Prostate gland (tissue), 2 donors: ENCODE measurements around the gene S100A1. TPM values are rescaled to one million over a fixed set of nuclear protein-coding genes. Genes with fewer than 3 reads are reported as not detected.
"Not testable (repeated sequence)": the region's sequence is repeated elsewhere in the genome, so short reads cannot be mapped to it uniquely, and the experiment has no call there.

Source experiments
- DNase-seq: peaks from one replicate; pipeline ENCODE4 v3.0.0-alpha.2; 2019; ENCODE audit warnings: low spot score
- H3K27ac ChIP-seq, 2 donors: fragments of 200-600 bp; sonication (generic); 2 replicates each; pipeline ENCODE4 v1.5.1; 2017 to 2019
- H3K27me3 ChIP-seq: fragments of 200-600 bp; sonication (generic); replicated peaks from 2 replicates; pipeline ENCODE4 v1.5.1; 2019; ENCODE audit not compliant: insufficient read depth
- H3K36me3 ChIP-seq, 2 donors: fragments of 200-600 bp; sonication (generic); 1 replicate in 1 of 2; 2 replicates in 1 of 2; pipeline versions ENCODE4 v1.5.1 to v1.8.1; 2017 to 2019
- H3K4me1 ChIP-seq: fragments of 200-600 bp; sonication (generic); replicated peaks from 2 replicates; pipeline ENCODE4 v1.5.1; 2019
- H3K4me3 ChIP-seq, 2 donors: fragments of 200-600 bp; sonication (generic); 2 replicates each; pipeline ENCODE4 v1.5.1; 2017 to 2019
- H3K9me3 ChIP-seq: fragments of 200-600 bp; sonication (generic); 2 replicates; pipeline ENCODE4 v1.5.1; 2017
- POLR2A ChIP-seq: fragments of 450-650 bp; IDR thresholded peaks from one replicate; pipeline ENCODE4 v1.6.1; 2016; ENCODE audit warnings: antibody characterized with exemption, mild to moderate bottlenecking
- POLR2AphosphoS5 ChIP-seq: sonication (generic); formaldehyde crosslinking; IDR thresholded peaks from one replicate; pipeline ENCODE4 v1.6.1; 2017; ENCODE audit warnings: antibody characterized with exemption
- WGBS: methylation state at CpG from one replicate; pipeline ENCODE4 v1.1.5; 2018; 5-methylcytosine and 5-hydroxymethylcytosine counted together
- intact Hi-C: fragments of 100-400 bp; cut with DNase I; formaldehyde crosslinking; loops from one replicate; pipeline ENCODE4 v1.14.2; 2022
- total RNA-seq, 2 donors: library from RNA; depleted of rRNA; stranded (reverse); fragments of >200 nt; gene quantifications; one replicate each; pipeline ENCODE4 v1.1.0, GENCODE V29; 2016
- TF ChIP-seq, protein P1 (sequence below), 4 experiments: fragments of 200-600 bp in 2 of 4; fragments of 450-650 bp in 2 of 4; sonication (generic) in 2 of 4; IDR thresholded peaks; 1 replicate in 3 of 4; 2 replicates in 1 of 4; pipeline ENCODE4 v1.5.1; 2016 to 2019; ENCODE audit warnings: antibody characterized with exemption in 4 of 4, mild to moderate bottlenecking in 2 of 4, moderate library complexity in 2 of 4

The S100A1 gene
- 10 to 100 TPM in 1 of 2 donors, 1 to 10 TPM in 1; 9.1 to 10.7 TPM for total RNA-seq

DNA sequence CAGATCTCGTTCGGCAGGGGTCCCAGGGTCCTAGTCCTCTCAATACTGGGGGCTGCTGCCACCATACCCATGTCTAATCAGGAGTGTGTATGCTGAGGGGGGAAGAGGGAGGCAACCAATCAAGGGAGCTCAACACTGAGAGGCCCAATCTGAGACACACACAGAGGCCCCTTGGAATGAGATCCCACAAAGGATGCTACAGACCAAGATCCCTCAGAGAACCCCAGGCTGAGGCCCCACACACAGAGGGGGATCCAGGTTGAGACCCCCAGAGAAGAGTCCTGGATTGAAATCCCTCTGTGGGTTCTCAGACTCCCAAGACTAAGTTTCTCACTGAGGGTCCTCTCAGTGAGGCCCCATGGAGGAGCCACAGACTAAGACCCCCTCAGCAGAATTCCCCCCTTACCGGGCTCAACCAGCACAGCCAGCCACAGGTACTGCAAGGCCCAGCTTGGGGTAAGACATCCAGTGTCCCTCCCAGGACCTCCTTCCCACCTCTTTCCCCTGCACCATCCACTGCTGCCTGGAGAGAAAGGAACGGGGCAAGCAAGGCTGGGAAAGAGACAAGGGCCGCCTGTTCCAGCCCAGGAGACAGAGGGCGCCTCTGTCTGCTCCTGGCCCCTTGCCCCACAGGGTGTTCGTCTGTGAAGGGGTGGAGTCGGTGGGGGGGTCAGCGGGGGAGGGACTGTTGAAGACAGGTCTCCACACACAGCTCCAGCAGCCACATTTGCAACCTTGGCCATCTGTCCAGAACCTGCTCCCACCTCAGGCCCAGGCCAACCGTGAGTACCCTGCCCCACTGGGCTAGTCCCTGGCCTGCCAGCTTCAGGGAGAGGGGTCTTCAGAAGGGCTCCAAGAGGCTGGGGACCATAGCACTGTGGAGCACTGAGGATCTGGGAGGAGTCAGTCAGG is at the start of gene S100A1:
Gene S100A1, plus strand, starts transcription at position 720 of the 912 bp plus-strand sequence. CDS start 2,088 bp downstream, outside the sequence.
- peaks cover 5% of the 10 kb centered on the region for H3K4me1 ChIP-seq

GRCh38 chr1:153578490-153578889 is 49.7 kb upstream of the S100A1 start:
- no peak for DNase-seq
- TF ChIP-seq POLR2AphosphoS5 (no peak), POLR2A (no peak)
- TF ChIP-seq, protein P1, sequence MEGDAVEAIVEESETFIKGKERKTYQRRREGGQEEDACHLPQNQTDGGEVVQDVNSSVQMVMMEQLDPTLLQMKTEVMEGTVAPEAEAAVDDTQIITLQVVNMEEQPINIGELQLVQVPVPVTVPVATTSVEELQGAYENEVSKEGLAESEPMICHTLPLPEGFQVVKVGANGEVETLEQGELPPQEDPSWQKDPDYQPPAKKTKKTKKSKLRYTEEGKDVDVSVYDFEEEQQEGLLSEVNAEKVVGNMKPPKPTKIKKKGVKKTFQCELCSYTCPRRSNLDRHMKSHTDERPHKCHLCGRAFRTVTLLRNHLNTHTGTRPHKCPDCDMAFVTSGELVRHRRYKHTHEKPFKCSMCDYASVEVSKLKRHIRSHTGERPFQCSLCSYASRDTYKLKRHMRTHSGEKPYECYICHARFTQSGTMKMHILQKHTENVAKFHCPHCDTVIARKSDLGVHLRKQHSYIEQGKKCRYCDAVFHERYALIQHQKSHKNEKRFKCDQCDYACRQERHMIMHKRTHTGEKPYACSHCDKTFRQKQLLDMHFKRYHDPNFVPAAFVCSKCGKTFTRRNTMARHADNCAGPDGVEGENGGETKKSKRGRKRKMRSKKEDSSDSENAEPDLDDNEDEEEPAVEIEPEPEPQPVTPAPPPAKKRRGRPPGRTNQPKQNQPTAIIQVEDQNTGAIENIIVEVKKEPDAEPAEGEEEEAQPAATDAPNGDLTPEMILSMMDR (IDR thresholded peaks at IDR 0.05): no peak
- Histone ChIP-seq H3K4me3 (no peak overlapping the region), H3K36me3 (no peaks in the 10 kb centered on the region), H3K27ac (no peak overlapping the region), H3K4me1 (no peaks in the 10 kb centered on the region), H3K9me3 (no peaks in the 10 kb centered on the region), H3K27me3 (no peaks in the 10 kb centered on the region)
- intact Hi-C loops: no loop called here

More for the DNA sequence above, at the start of gene S100A1:
- Histone ChIP-seq H3K36me3 (no peaks in the 10 kb centered on the region), H3K4me3 (peak within 1 kb of the TSS; percentile 37 to 45), H3K27ac (peak within 1 kb of the TSS; percentile 84), H3K9me3 (no peaks in the 10 kb centered on the region), H3K27me3 (no peaks in the 10 kb centered on the region)
- intact Hi-C loops: loop anchor here (5.0 kb wide), 1 partner anchor 56 kb away; no protein-coding TSS in a partner anchor
- 65% methylated on average over 10 of the region's 10 CpGs for WGBS
- DNase-seq: no peak
- TF ChIP-seq, protein P1 (IDR thresholded peaks at IDR 0.05): peak in 1 of 4 experiments; percentile 1
- TF ChIP-seq POLR2A: no peak

- Histone ChIP-seq H3K27ac (no peak overlapping the region), H3K4me3 (no peak overlapping the region), H3K36me3 (no peaks in the 10 kb centered on the region), H3K9me3 (no peaks in the 10 kb centered on the region), H3K4me1 (no peaks in the 10 kb centered on the region), H3K27me3 (no peaks in the 10 kb centered on the region)
- WGBS: 77% methylated on average over 3 of the region's 3 CpGs
- intact Hi-C loops: no loop called here
- no peak for DNase-seq
- TF ChIP-seq, protein P1 (IDR thresholded peaks at IDR 0.05): no peak
- TF ChIP-seq POLR2A: no peak
- TF ChIP-seq POLR2AphosphoS5: no peak
These were observed 49.3 kb upstream of the S100A1 start for GRCh38 chr1:153578936-153579335.

- H3K4me1 ChIP-seq, DNase-seq, H3K4me3 ChIP-seq, H3K36me3 ChIP-seq, H3K27me3 ChIP-seq, H3K9me3 ChIP-seq, H3K27ac ChIP-seq, intact Hi-C loops: not testable (repeated sequence)
- WGBS: 94% methylated on average over 24 of the region's 34 CpGs
These were observed 45.4 kb upstream of the S100A1 start for GRCh38 chr1:153582836-153583235.

DNA sequence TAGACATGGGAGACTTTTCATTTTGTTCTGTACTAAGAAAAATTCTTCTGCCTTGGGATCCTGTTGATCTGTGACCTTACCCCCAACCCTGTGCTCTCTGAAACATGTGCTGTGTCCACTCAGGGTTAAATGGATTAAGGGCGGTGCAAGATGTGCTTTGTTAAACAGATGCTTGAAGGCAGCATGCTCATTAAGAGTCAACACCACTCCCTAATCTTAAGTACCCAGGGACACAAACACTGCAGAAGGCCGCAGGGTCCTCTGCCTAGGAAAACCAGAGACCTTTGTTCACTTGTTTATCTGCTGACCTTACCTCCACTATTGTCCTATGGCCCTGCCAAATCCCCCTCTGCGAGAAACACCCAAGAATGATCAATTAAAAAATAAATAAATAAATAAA is 44.7 kb upstream of the S100A1 start:
- H3K4me1 ChIP-seq, H3K36me3 ChIP-seq, H3K9me3 ChIP-seq, H3K4me3 ChIP-seq, DNase-seq, H3K27me3 ChIP-seq, intact Hi-C loops, H3K27ac ChIP-seq: not testable (repeated sequence)
- WGBS: 92% methylated on average over 3 of the region's 3 CpGs

DNA sequence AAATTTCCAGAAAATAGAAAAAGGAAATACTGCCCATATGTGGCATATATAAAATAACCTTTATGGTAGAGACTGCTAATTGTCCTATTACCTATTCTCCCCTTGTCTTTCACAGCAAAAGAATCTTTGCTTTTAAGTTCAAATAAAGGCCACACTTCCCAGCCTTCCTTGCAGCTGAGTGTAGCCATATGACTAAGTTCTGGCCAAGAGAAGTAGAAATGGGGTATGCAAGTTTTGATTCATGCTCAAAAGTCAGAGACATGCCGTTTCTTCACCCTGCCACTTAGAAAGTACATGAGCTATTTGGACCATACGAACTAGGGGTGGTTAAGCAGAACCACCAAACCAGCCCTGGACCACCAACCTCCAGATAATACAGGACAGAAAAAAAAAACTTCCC is 44.3 kb upstream of the S100A1 start:
- no peak for DNase-seq
- H3K27me3 ChIP-seq: no peaks in the 10 kb centered on the region
- no peak overlapping the region for H3K27ac ChIP-seq
- WGBS: 80% methylated on average over 2 of the region's 2 CpGs
- TF ChIP-seq POLR2A (no peak), POLR2AphosphoS5 (no peak)
- TF ChIP-seq, protein P1 (IDR thresholded peaks at IDR 0.05): no peak
- intact Hi-C loops: no loop called here
- H3K9me3 ChIP-seq: no peaks in the 10 kb centered on the region
- H3K4me1 ChIP-seq: no peaks in the 10 kb centered on the region
- no peaks in the 10 kb centered on the region for H3K36me3 ChIP-seq
- H3K4me3 ChIP-seq: no peak overlapping the region
